ENCODE results near the gene SGMS2.

DNA sequence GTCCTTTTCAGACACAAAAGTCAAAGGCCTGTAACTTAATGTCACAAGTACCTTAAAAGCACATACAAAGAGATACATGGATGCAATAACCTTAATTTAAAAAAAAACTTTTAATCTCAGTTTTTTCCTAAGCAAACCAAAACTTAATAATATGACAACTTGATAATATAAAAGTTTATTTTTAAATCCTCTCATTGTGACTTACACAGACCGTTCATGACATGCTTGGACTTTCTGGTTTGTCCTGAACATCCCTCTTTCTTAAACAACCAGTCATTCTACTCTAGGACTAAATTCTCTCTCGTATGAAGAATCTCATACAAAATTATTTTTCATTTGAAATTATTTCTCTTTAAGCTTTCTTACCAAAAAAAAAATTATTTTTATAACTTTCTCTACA is 63.5 kb downstream of the SGMS2 start:
- no peak for TF ChIP-seq POLR2A (IDR thresholded peaks at IDR 0.05)
- TF ChIP-seq, protein P1, sequence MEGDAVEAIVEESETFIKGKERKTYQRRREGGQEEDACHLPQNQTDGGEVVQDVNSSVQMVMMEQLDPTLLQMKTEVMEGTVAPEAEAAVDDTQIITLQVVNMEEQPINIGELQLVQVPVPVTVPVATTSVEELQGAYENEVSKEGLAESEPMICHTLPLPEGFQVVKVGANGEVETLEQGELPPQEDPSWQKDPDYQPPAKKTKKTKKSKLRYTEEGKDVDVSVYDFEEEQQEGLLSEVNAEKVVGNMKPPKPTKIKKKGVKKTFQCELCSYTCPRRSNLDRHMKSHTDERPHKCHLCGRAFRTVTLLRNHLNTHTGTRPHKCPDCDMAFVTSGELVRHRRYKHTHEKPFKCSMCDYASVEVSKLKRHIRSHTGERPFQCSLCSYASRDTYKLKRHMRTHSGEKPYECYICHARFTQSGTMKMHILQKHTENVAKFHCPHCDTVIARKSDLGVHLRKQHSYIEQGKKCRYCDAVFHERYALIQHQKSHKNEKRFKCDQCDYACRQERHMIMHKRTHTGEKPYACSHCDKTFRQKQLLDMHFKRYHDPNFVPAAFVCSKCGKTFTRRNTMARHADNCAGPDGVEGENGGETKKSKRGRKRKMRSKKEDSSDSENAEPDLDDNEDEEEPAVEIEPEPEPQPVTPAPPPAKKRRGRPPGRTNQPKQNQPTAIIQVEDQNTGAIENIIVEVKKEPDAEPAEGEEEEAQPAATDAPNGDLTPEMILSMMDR (IDR thresholded peaks at IDR 0.05 in 8 of 11, conservative IDR thresholded peaks at IDR 0.05 in 3 of 11), result no peak
